ENCODE results near the gene MARCHF9. TPM values are rescaled to one million over a fixed set of nuclear protein-coding genes. Genes with fewer than 3 reads are reported as not detected.

MARCHF9 gene
- total RNA-seq, 4 donors from 2014 or later = 4.2 to 10.5 (median 5.2) TPM

DNA sequence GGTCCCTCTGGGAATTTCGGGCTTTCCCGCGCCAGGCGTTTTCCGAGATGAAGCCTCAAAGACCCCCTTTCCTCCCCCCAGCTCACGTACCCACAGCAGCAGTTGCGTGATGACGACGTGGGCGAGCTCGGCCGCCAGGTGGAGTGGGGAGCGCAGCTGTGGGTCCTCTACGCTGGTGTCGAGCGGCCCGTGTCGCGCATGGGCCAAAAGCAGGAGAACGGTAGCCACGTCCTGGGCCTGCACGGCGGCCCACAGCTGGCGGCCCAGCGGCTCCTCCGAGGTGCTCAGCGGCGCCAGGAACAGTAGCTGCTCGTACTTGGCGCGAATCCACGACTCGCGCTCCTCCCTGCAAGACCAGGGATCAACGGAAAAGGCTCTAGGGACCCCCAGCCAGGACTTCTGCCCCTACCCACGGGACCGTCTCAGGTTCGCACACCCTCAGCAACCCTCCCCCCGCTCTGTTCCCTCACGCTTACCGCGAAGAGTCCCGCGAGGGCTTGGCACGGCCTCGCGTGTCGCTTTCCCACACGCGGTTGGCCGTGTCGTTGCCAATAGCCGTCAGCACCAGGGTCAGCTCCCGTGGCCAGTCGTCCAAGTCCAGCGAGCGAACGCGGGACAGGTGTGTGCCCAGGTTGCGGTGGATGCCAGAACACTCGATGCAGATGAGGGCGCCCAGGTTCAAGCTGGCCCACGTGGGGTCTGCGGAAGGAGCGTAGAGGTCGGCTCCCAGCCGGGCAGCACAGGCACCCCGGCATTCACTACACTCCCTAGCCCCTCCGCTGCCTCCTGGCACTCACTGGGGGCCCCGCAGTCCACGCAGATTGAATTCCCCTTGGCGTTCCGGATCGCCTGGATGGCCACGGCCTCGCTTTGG is 27.8 kb upstream of the MARCHF9 start:
- TF ChIP-seq CTCF (IDR thresholded peaks at IDR 0.05; ENCODE audit: low read depth) = no peak

DNA sequence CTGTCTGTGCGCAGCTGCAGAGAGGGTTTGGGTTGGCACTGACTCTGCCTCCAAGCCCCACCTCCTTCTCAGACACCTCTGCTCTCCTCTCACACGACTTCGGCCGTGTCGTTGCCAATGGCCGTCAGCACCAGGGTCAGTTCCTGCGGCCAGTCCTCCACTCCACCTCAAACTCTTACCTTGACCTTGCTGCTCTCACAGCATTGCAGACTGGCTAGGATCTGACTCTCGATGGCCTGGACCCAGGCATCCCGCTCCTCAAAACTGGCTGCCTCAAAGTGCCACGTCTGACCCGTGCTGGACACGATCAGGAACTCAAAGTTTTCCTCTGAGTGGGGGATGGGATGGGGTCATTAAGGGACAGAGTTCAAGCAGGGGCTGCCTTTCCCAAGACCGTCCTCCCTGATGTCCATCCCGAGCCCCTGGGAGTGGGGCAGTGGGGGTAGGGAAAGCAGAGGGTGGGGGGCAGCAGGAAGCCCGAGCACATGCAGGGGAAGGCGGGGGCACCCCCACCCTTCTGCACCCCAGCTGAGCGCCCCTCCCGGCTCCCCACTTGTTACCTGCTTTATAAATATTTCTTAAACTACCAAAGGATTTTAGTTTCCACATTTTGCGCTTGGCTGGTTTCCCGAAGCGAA is 27.0 kb upstream of the MARCHF9 start:
- no peak for TF ChIP-seq CTCF (IDR thresholded peaks at IDR 0.05; ENCODE audit: low read depth)

DNA sequence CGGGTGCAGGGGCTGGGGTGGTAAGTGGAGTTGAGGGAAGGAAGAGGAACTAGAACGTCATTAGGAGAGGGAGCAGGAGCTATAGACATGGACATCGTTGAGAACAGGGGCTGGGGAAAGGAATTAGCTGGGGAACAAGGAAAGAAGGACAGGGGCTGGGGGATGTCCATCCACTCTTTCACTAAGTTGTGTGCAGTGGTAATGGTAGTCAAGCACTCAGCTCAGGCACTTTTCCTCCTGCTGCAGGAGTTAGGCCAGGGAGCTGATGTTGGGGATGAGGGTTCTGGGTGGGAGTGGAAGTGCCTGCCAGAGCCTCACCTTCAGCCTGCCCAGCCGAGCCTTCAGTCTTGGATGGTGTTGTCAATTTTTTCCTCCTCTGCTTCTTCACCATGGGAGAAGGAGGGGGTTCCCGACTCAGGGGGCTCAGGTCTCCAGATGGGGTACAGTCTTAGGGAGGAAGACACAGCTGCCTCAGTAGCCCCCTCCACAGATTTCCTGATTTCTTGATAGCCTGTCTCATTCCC is 25.5 kb upstream of the MARCHF9 start:
- no peak for TF ChIP-seq CTCF (IDR thresholded peaks at IDR 0.05; ENCODE audit: low read depth)

- no peak for TF ChIP-seq CTCF (IDR thresholded peaks at IDR 0.05; ENCODE audit: low read depth)
Observed at GRCh38 chr12:57730336-57731067, 24.4 kb upstream of the MARCHF9 start.

GRCh38 chr12:57731411-57732080 is 23.4 kb upstream of the MARCHF9 start:
- TF ChIP-seq CTCF (IDR thresholded peaks at IDR 0.05; ENCODE audit: low read depth) = no peak

DNA sequence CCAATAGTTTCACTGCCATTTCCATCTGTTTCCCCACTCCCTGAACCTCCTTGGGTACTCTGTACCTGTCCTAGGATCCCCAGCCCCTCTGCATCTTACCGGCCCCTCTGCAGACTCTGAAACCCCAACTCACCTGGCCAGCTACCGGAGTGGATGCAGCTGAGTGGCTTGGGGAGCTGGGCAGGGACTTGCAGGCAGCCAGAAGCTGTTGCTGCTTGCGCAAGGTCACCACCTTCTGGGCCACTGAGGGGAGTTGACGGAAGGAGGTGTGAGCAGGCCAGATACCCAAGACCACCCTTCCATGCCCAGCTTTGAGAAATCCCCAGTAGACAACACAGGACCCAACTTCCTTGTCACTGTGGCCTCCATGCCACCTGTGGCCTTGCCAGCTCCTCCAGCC is 22.6 kb upstream of the MARCHF9 start:
- TF ChIP-seq CTCF (IDR thresholded peaks at IDR 0.05; ENCODE audit: low read depth) = no peak

Measured in subcutaneous adipose tissue (tissue), 4 donors.